ENCODE measurements around the gene ARSK. TPM values are rescaled to one million over a fixed set of nuclear protein-coding genes. Genes with fewer than 3 reads are reported as not detected.

ARSK gene
- total RNA-seq, 2 donors from 2014 or later = 4.3 to 6.2 TPM

GRCh38 chr5:95519151-95519550 lies 35.8 kb upstream of the ARSK start:
- WGBS, 2 donors = 86 to 93% methylated on average over 1 of the region's 1 CpG
- Histone ChIP-seq H3K4me3 (no peak overlapping the region), H3K36me3 (replicated peaks in 1 of 2; ENCODE audit: insufficient read depth in 1 of 2, low read depth in 2 of 2) (peaks cover 0 to 11% of the 10 kb centered on the region in 2 donors), H3K9me3 (no peaks in the 10 kb centered on the region), H3K27ac (no peak overlapping the region), H3K27me3 (no peaks in the 10 kb centered on the region), H3K4me1 (no peaks in the 10 kb centered on the region)
- intact Hi-C loops (cut with DNase I) = no loop called here
- ATAC-seq (no peak), DNase-seq (no peak)
- no peak for TF ChIP-seq POLR2A (IDR thresholded peaks at IDR 0.05)
- no peak for TF ChIP-seq CTCF (IDR thresholded peaks at IDR 0.05)

GRCh38 chr5:95519681-95520080 lies 35.2 kb upstream of the ARSK start:
- ATAC-seq (no peak), DNase-seq (no peak)
- Histone ChIP-seq H3K9me3 (no peaks in the 10 kb centered on the region), H3K36me3 (replicated peaks in 1 of 2; ENCODE audit: insufficient read depth in 1 of 2, low read depth in 2 of 2) (peaks cover 0 to 11% of the 10 kb centered on the region in 2 donors), H3K27me3 (no peaks in the 10 kb centered on the region), H3K27ac (no peak overlapping the region), H3K4me3 (no peak overlapping the region), H3K4me1 (no peaks in the 10 kb centered on the region)
- no peak for TF ChIP-seq POLR2A (IDR thresholded peaks at IDR 0.05)
- TF ChIP-seq CTCF (IDR thresholded peaks at IDR 0.05) = no peak
- intact Hi-C loops (cut with DNase I) = no loop called here
- 95% methylated on average over 1 of the region's 1 CpG for WGBS, 2 donors

GRCh38 chr5:95520206-95520605 lies 34.7 kb upstream of the ARSK start:
- TF ChIP-seq POLR2A (IDR thresholded peaks at IDR 0.05) (no peak), CTCF (IDR thresholded peaks at IDR 0.05) (no peak)
- peaks cover 0 to 12% of the 10 kb centered on the region in 2 donors for H3K36me3 ChIP-seq (replicated peaks in 1 of 2; ENCODE audit: insufficient read depth in 1 of 2, low read depth in 2 of 2)
- H3K9me3 ChIP-seq = no peaks in the 10 kb centered on the region
- H3K4me1 ChIP-seq = no peaks in the 10 kb centered on the region
- no peaks in the 10 kb centered on the region for H3K27me3 ChIP-seq
- H3K27ac ChIP-seq = no peak overlapping the region
- WGBS, 2 donors = 71 to 82% methylated on average over 1 of the region's 1 CpG
- no peak for ATAC-seq
- no peak overlapping the region for H3K4me3 ChIP-seq
- no peak for DNase-seq
- intact Hi-C loops (cut with DNase I) = no loop called here

DNA sequence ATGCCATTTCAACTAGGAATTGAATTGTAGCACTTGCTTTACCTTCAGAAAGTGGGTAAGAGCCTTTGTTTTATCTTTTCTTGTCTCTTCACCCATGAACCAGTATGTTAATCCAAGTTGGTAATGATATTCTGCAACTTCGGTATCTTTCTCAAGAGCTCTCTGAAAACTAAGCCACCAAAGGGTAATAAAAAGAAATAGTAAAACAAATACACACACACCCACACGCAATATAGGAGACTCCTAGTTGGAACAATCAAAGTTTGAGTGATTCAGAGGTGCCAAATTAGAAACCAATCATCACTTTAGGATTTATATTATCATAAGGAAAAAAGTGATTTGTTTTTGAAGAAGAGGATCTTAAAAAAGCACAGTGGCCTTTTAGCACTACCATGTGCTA lies 30.5 kb upstream of the ARSK start:
- Histone ChIP-seq H3K4me1 (no peaks in the 10 kb centered on the region), H3K27me3 (no peaks in the 10 kb centered on the region), H3K9me3 (no peaks in the 10 kb centered on the region), H3K27ac (no peak overlapping the region), H3K36me3 (replicated peaks in 1 of 2; ENCODE audit: insufficient read depth in 1 of 2, low read depth in 2 of 2) (peaks cover 0 to 30% of the 10 kb centered on the region in 2 donors), H3K4me3 (no peak overlapping the region)
- intact Hi-C loops (cut with DNase I) = no loop called here
- no peak for ATAC-seq
- DNase-seq = no peak
- 83 to 86% methylated on average over 2 of the region's 2 CpGs for WGBS, 2 donors
- no peak for TF ChIP-seq CTCF (IDR thresholded peaks at IDR 0.05)

GRCh38 chr5:95526871-95527270 lies 28.0 kb upstream of the ARSK start:
- Histone ChIP-seq H3K4me1 (no peaks in the 10 kb centered on the region), H3K27ac (no peak overlapping the region), H3K4me3 (no peak overlapping the region), H3K27me3 (no peaks in the 10 kb centered on the region), H3K9me3 (no peaks in the 10 kb centered on the region), H3K36me3 (replicated peaks in 1 of 2; ENCODE audit: insufficient read depth in 1 of 2, low read depth in 2 of 2) (peaks cover 0 to 29% of the 10 kb centered on the region in 2 donors)
- TF ChIP-seq CTCF (IDR thresholded peaks at IDR 0.05) (no peak), POLR2A (IDR thresholded peaks at IDR 0.05) (no peak)
- WGBS, 2 donors = 95 to 98% methylated on average over 2 of the region's 2 CpGs
- intact Hi-C loops (cut with DNase I) = no loop called here
- DNase-seq = no peak
- ATAC-seq = no peak
